C4-2B (cell line): ENCODE results near the gene DUS2.

Experiments used
- CTCF ChIP-seq: fragments of 450-650 bp; conservative IDR thresholded peaks from 2 replicates; pipeline ENCODE4 v1.5.1; 2017; ENCODE audit warnings: mild to moderate bottlenecking
- ZFX ChIP-seq: fragments of 450-650 bp; IDR thresholded peaks from 2 replicates; pipeline ENCODE4 v1.6.1; 2017

GRCh38 chr16:68115851-68116250 lies 92.8 kb downstream of the DUS2 start:
- no peak for TF ChIP-seq CTCF
- TF ChIP-seq ZFX: no peak
